Endothelial cell of umbilical vein (primary cell): ENCODE results near the gene AGBL4. TPM values are rescaled to one million over a fixed set of nuclear protein-coding genes. Genes with fewer than 3 reads are reported as not detected.

Experiments used
- BruUV-seq: library from RNA; stranded (reverse); fragments of 400-500 nt; replicated peaks from 2 replicates; lab custom pipeline; 2021; lab: Mats Ljungman, UMichigan
- CTCF ChIA-PET: fragments of 300-600, 350-600 bp; sonication (Branson Sonifier 250); formaldehyde crosslinking; loops from one replicate; lab custom pipeline; 2021; ENCODE audit warnings: antibody characterized with exemption, inconsistent platforms; lab: Charles Lee
- POLR2A ChIA-PET: fragments of 300-600, 350-600 bp; sonication (Branson Sonifier 250); formaldehyde crosslinking; loops from one replicate; lab custom pipeline; 2021; ENCODE audit warnings: antibody characterized with exemption, inconsistent platforms; lab: Charles Lee
- DNase-seq: peaks from one replicate; pipeline ENCODE4 v3.0.0-alpha.2; 2011; ENCODE audit warnings: low read depth, low spot score
- FAIRE-seq: peaks from 2 replicates; lab custom pipeline; 2011; peaks lifted over from hg19 to GRCh38; lab: Jason Lieb, UNC
- H2AFZ ChIP-seq: 2 replicates; pipeline ENCODE4 v1.6.0; 2012; ENCODE audit warnings: low read depth, low read length, control low read depth, inconsistent platforms
- H3K27ac ChIP-seq: 2 replicates; pipeline ENCODE4 v1.5.1; 2011; ENCODE audit warnings: low read depth, mild to moderate bottlenecking, control low read depth, low read length, moderate library complexity; ENCODE audit not compliant: insufficient read depth
- H3K27me3 ChIP-seq, 2 experiments: 2 replicates each; pipeline versions ENCODE4 v1.6.0 to v1.6.1; 2011; ENCODE audit warnings: low read length in 2 of 2, mixed read lengths in 1 of 2; ENCODE audit not compliant: control insufficient read depth in 2 of 2, insufficient read depth in 2 of 2
- H3K36me3 ChIP-seq, 2 experiments: 2 replicates in 1 of 2; 3 replicates in 1 of 2; pipeline ENCODE4 v1.5.1; 2011; ENCODE audit warnings: low read length in 2 of 2, mild to moderate bottlenecking in 1 of 2, moderate library complexity in 1 of 2; ENCODE audit not compliant: control insufficient read depth in 2 of 2, insufficient read depth in 2 of 2; ENCODE audit errors: extremely low read depth in 1 of 2
- H3K4me1 ChIP-seq: 3 replicates; pipeline ENCODE4 v1.5.1; 2011; ENCODE audit warnings: mild to moderate bottlenecking, low read length; ENCODE audit not compliant: control insufficient read depth, insufficient read depth; ENCODE audit errors: extremely low read depth
- H3K4me2 ChIP-seq: 2 replicates; pipeline ENCODE4 v1.6.1; 2011; ENCODE audit warnings: low read length, control low read depth, mixed read lengths; ENCODE audit not compliant: insufficient read depth
- H3K4me3 ChIP-seq, 3 experiments: fragments of 200-600 bp in 1 of 3; sonication (generic), shearing (Covaris generic) in 1 of 3; replicated peaks in 1 of 3; 2 replicates each; pipeline ENCODE4 v1.5.1; 2011 to 2016; ENCODE audit warnings: control low read depth in 3 of 3, low read length in 3 of 3, mild to moderate bottlenecking in 2 of 3, inconsistent platforms in 1 of 3, low read depth in 1 of 3, moderate library complexity in 1 of 3; ENCODE audit not compliant: insufficient read depth in 1 of 3
- H3K79me2 ChIP-seq: 2 replicates; pipeline ENCODE4 v1.6.0; 2012; ENCODE audit warnings: low read length, inconsistent platforms; ENCODE audit not compliant: control insufficient read depth, insufficient read depth
- H3K9ac ChIP-seq: replicated peaks from 2 replicates; pipeline ENCODE3; 2011; ENCODE audit warnings: low read length, control low read depth; ENCODE audit not compliant: insufficient read depth; ENCODE audit errors: extremely low read depth
- H3K9me1 ChIP-seq: replicated peaks from 3 replicates; pipeline ENCODE4 v1.6.0; 2011; ENCODE audit warnings: mild to moderate bottlenecking, low read length; ENCODE audit not compliant: control insufficient read depth, insufficient read depth; ENCODE audit errors: extremely low read depth
- H3K9me3 ChIP-seq: replicated peaks from 2 replicates; pipeline ENCODE4 v1.5.1; 2012; ENCODE audit warnings: low read length, inconsistent platforms; ENCODE audit not compliant: control insufficient read depth, insufficient read depth
- H4K20me1 ChIP-seq: replicated peaks from 2 replicates; pipeline ENCODE3; 2011; ENCODE audit warnings: mild to moderate bottlenecking, low read length; ENCODE audit not compliant: control insufficient read depth, insufficient read depth; ENCODE audit errors: extremely low read depth
- EZH2 ChIP-seq: IDR thresholded peaks from 2 replicates; pipeline ENCODE4 v1.6.1; 2012; ENCODE audit warnings: borderline replicate concordance, low read depth, mild to moderate bottlenecking, moderate library complexity, low read length, inconsistent platforms; ENCODE audit not compliant: severe bottlenecking
- GATA2 ChIP-seq: IDR thresholded peaks from 2 replicates; pipeline ENCODE4 v1.7.0; 2011; ENCODE audit warnings: low read depth, mild to moderate bottlenecking, moderate library complexity, mixed read lengths, low read length; ENCODE audit not compliant: insufficient read length, insufficient read depth
- JUN ChIP-seq: IDR thresholded peaks from 2 replicates; pipeline ENCODE4 v1.6.1; 2011; ENCODE audit warnings: borderline replicate concordance, low read depth; ENCODE audit not compliant: insufficient read length, insufficient read depth
- MYC ChIP-seq: IDR thresholded peaks from one replicate; pipeline ENCODE4 v1.6.1; 2011; ENCODE audit warnings: mild to moderate bottlenecking, low read depth, low read length
- POLR2AphosphoS5 ChIP-seq: IDR thresholded peaks from 2 replicates; pipeline ENCODE4 v1.6.1; 2012; ENCODE audit warnings: low read depth, mild to moderate bottlenecking, control low read depth, low read length, moderate library complexity; ENCODE audit not compliant: insufficient read depth
- dilution Hi-C: fragments of 300-500 bp; cut with MboI; formaldehyde crosslinking; loops from one replicate; pipeline ENCODE4 v1.15.0; 2019; ENCODE audit warnings: low sequenced_read_pairs; ENCODE audit not compliant: extremely low pct_ligation_motif_present
- intact Hi-C: fragments of 100-400 bp; cut with micrococcal nuclease; formaldehyde crosslinking; loops from one replicate; pipeline ENCODE4 v1.10.0; 2022
- polyA plus RNA-seq, 4 experiments: library from polyadenylated mRNA; depleted of rRNA in 3 of 4; stranded (reverse) in 3 of 4; unstranded in 1 of 4; fragments of >200 nt; gene quantifications; 2 replicates each; pipeline versions ENCODE4 v1.2.1 to v1.2.3, GENCODE V29; 2011 to 2012; ENCODE audit warnings: missing spikeins in 1 of 4
- total RNA-seq: library from RNA; stranded (reverse); gene quantifications from 2 replicates; pipeline ENCODE4 v1.2.3, GENCODE V29; 2021
- TF ChIP-seq, protein P1 (sequence below), 2 donors: IDR thresholded peaks; 1 replicate in 1 of 2; 2 replicates in 1 of 2; pipeline ENCODE4 v1.5.1; 2011; ENCODE audit warnings: low read length in 2 of 2, mild to moderate bottlenecking in 2 of 2, moderate library complexity in 2 of 2, control low read depth in 1 of 2, inconsistent platforms in 1 of 2, low read depth in 1 of 2; ENCODE audit not compliant: insufficient read depth in 1 of 2; ENCODE audit errors: extremely low read depth in 1 of 2

The AGBL4 gene
- total and polyA plus RNA-seq, 2 donors (not counting 3 experiments of a cell fraction or from before 2014, with no cell fraction given) = not detected

DNA sequence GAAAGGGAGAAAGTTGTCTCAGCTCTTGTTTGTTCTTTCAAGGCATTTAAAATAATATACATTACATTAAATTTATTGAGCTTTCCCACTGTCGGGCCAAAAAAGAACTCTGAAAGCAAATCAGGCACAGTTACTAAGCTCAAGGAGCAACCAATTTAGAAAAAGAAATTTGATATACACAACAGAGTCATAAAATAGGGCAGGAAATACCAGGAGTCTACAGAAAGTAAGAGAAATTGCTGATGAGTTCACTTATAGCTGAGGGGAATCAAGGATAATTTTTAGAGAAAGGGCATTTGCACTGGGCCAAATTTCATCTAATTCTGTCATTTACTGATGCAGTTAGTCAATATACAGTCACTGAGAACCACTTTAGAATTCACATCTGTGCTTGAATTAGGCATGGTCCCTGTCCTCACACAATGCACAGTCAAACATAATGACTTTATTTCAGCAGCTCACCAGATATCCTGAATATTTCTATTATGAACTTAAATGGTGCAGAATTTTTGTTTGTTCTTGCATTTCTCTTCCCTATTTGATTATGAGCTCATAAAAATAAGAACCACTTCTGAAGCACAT, 997.4 kb downstream of the AGBL4 start:
- Histone ChIP-seq H3K4me1 (no peaks in the 10 kb centered on the region), H4K20me1 (no peaks in the 10 kb centered on the region), H3K4me2 (no peak overlapping the region), H2AFZ (no peak overlapping the region), H3K27me3 (no peaks in the 10 kb centered on the region), H3K9ac (no peak overlapping the region), H3K27ac (no peak overlapping the region), H3K79me2 (no peaks in the 10 kb centered on the region), H3K4me3 (no peak overlapping the region), H3K9me3 (peaks cover 5% of the 10 kb centered on the region), H3K9me1 (no peaks in the 10 kb centered on the region), H3K36me3 (no peaks in the 10 kb centered on the region)
- ChIA-PET POLR2A (no interaction called here), CTCF (no interaction called here)
- no TSS peak for BruUV-seq
- FAIRE-seq = no peak
- intact Hi-C loops (no loop called here), dilution Hi-C loops (no loop called here)
- no peak for DNase-seq
- TF ChIP-seq, protein P1, sequence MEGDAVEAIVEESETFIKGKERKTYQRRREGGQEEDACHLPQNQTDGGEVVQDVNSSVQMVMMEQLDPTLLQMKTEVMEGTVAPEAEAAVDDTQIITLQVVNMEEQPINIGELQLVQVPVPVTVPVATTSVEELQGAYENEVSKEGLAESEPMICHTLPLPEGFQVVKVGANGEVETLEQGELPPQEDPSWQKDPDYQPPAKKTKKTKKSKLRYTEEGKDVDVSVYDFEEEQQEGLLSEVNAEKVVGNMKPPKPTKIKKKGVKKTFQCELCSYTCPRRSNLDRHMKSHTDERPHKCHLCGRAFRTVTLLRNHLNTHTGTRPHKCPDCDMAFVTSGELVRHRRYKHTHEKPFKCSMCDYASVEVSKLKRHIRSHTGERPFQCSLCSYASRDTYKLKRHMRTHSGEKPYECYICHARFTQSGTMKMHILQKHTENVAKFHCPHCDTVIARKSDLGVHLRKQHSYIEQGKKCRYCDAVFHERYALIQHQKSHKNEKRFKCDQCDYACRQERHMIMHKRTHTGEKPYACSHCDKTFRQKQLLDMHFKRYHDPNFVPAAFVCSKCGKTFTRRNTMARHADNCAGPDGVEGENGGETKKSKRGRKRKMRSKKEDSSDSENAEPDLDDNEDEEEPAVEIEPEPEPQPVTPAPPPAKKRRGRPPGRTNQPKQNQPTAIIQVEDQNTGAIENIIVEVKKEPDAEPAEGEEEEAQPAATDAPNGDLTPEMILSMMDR (IDR thresholded peaks at IDR 0.05; ENCODE audit: extremely low read depth in 1 of 2, insufficient read depth in 1 of 2, low read depth in 1 of 2, low read length in 2 of 2) = no peak
- no peak for TF ChIP-seq MYC
- no peak for TF ChIP-seq JUN
- no peak for TF ChIP-seq EZH2
- no peak for TF ChIP-seq POLR2AphosphoS5
- TF ChIP-seq GATA2 = no peak
